ENCODE measurements around the gene GNAT1.

Gene GNAT1

DNA sequence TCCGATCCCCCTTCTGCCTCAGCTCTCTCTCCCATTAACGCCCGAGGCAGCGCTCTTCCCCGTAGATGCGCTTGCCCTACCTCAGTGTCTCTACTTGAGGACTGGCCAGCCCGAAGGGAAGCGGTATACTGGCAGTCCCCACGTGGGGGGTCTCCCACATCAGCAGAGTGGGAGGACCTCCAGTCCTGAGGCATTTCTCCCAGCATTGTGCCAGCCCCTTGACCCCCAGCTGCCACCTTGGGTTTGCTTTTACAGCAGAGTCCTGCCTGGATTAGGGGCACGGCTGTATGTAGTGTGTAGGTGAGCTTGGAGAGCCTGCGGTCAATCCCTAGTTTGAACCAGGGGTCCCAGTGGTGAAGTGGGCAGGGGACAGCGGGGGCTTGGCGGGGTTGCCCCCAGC lies 35.5 kb upstream of the GNAT1 start:
- no peak overlapping the region for H3K9ac ChIP-seq
- peak overlapping the region; percentile 50 for H3K4me2 ChIP-seq (ENCODE audit: low read length)
- no peaks in the 10 kb centered on the region for H3K36me3 ChIP-seq (ENCODE audit: control insufficient read depth, insufficient read depth, low read length)
- H3K4me3 ChIP-seq (ENCODE audit: low read depth, low read length) = peak overlapping the region; percentile 17
- H3K27me3 ChIP-seq (ENCODE audit: control insufficient read depth, insufficient read depth, low read length) = no peaks in the 10 kb centered on the region
- peak overlapping the region; percentile 32 for H3K27ac ChIP-seq
- H3K79me2 ChIP-seq = no peaks in the 10 kb centered on the region
- no peak overlapping the region for H2AFZ ChIP-seq
- H3K4me1 ChIP-seq = peaks cover 34% of the 10 kb centered on the region
- no peaks in the 10 kb centered on the region for H3K9me3 ChIP-seq (ENCODE audit: control insufficient read depth, low read length)
- TF ChIP-seq, protein P1, sequence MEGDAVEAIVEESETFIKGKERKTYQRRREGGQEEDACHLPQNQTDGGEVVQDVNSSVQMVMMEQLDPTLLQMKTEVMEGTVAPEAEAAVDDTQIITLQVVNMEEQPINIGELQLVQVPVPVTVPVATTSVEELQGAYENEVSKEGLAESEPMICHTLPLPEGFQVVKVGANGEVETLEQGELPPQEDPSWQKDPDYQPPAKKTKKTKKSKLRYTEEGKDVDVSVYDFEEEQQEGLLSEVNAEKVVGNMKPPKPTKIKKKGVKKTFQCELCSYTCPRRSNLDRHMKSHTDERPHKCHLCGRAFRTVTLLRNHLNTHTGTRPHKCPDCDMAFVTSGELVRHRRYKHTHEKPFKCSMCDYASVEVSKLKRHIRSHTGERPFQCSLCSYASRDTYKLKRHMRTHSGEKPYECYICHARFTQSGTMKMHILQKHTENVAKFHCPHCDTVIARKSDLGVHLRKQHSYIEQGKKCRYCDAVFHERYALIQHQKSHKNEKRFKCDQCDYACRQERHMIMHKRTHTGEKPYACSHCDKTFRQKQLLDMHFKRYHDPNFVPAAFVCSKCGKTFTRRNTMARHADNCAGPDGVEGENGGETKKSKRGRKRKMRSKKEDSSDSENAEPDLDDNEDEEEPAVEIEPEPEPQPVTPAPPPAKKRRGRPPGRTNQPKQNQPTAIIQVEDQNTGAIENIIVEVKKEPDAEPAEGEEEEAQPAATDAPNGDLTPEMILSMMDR (IDR thresholded peaks at IDR 0.05) = no peak

DNA sequence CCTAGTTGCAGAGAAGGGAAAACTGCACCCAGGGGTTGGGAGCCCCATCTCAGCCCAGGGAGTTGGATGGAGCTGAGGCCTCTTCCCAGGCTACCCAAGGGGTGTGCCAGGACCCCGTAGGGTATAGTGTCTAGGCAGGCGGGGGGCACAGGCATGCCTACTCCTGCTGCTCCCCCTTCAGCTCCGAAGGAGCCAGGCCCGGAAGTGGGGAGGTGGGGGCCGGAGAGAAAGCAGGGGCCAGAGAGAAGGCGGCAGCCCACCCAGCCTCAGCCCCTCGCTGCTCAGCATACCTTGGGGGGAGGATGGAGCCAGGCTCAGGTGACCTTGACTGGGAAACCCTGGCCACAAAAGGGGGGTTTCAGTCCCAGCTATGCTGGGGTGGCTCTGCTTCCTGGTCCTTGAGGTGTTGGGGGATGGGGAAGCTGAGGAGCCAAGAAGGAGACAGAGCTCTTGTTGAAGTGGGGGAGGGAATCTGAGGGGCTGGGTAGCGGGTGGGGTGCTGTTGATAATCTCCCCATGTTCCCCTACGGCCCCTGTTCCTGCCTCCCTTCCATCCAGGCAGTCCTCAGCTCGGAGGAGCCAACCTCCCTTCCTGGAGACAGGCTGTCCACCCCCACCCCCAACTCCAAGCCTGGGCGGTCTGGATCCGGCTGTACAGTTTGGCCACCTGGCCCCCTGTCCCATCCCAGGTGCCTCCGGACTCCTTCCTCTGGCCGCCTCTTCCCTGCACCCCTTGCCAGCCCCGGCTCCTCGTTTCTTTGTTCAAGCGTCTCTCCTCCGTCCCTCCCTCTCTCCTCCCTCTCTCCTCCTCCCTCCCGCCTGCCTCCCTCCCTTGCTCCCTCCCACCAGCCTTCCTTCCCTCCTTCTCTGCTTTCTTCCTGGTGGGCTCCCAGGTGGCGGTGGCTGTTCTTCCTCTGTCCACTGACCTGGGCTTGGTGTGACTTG lies 34.6 kb upstream of the GNAT1 start:
- H3K36me3 ChIP-seq (ENCODE audit: control insufficient read depth, insufficient read depth, low read length) = no peaks in the 10 kb centered on the region
- H3K9me3 ChIP-seq (ENCODE audit: control insufficient read depth, low read length) = no peaks in the 10 kb centered on the region
- H3K4me1 ChIP-seq = peaks cover 25% of the 10 kb centered on the region
- no peaks in the 10 kb centered on the region for H3K79me2 ChIP-seq
- peak overlapping the region; percentile 29 for H3K27ac ChIP-seq
- H2AFZ ChIP-seq = no peak overlapping the region
- no peak overlapping the region for H3K9ac ChIP-seq
- H3K27me3 ChIP-seq (ENCODE audit: control insufficient read depth, insufficient read depth, low read length) = no peaks in the 10 kb centered on the region
- peak overlapping the region; percentile 17 for H3K4me3 ChIP-seq (ENCODE audit: low read depth, low read length)
- peak overlapping the region; percentile 4 for H3K4me2 ChIP-seq (ENCODE audit: low read length)
- TF ChIP-seq, protein P1 (IDR thresholded peaks at IDR 0.05) = no peak

DNA sequence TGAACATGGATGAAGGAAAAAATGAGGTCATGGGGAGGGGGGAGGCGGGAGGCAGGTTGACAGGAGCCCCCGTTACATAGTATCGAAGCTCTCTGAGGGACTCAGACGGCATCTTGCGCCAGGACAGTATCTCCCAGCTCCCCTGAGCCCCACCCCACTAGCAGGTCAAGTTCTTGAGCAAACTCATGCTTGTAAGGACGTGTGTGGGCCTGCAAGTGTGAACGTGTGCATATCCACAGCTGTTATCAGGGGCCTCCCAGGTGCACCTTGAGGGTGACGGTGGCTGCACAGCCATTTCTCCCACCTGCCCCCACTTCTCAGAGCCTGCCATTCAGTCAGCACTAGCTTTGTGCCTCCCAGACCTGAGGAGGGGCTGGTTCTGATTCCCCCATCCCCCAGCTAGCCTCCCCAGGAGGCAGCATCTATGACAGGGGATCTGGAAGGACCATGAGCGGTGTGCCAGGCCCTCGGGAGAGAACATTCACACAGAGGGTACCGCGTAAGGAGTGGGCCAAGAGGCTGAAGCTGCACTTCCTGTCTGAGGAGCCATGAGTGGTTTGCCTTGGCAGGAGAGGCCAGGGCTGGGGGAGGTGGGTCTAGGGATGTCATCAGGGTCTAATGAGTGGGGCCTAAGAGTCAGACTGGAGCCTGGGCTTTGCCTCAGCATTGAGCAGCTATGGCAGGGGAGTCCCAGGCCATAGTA lies 33.4 kb upstream of the GNAT1 start:
- Histone ChIP-seq H3K4me3 (ENCODE audit: low read depth, low read length) (no peak overlapping the region), H3K9me3 (ENCODE audit: control insufficient read depth, low read length) (no peaks in the 10 kb centered on the region), H3K27me3 (ENCODE audit: control insufficient read depth, insufficient read depth, low read length) (no peaks in the 10 kb centered on the region), H3K27ac (no peak overlapping the region), H3K36me3 (ENCODE audit: control insufficient read depth, insufficient read depth, low read length) (no peaks in the 10 kb centered on the region), H3K79me2 (no peaks in the 10 kb centered on the region), H3K4me2 (ENCODE audit: low read length) (peak overlapping the region; percentile 31), H2AFZ (no peak overlapping the region), H3K9ac (no peak overlapping the region), H3K4me1 (peaks cover 19% of the 10 kb centered on the region)
- TF ChIP-seq, protein P1 (IDR thresholded peaks at IDR 0.05) = no peak

DNA sequence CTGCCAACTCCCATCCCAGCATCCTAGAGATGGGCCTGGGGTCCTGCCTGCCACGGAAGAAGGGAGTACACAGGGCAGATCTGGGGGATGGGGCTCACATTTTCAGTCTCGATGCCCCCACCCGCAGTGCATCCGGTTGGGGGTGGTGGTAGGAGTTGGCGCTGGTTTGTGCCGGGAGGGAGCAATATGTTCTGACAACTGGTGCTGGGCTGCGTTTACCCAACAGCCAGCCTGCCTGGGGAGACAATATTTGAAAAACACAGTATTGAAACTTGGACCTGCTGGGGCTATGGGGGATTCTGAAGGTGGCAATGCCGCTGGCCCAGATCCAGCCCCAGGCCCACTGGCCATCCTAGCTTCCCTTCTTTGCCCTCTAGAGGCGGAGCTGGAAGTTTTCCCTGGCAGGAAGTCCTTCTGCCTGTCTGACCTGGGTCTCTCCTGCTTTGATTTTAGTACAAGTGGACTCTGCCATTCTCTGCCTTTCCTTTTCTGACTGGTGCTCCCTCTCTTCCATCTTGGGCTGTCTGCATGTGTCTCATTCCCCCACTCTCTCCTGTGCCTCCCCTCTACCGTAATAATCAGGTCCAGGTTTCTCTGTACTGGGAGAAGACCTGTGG lies 32.8 kb upstream of the GNAT1 start:
- no peaks in the 10 kb centered on the region for H3K27me3 ChIP-seq (ENCODE audit: control insufficient read depth, insufficient read depth, low read length)
- H3K79me2 ChIP-seq = no peaks in the 10 kb centered on the region
- TF ChIP-seq, protein P1 (IDR thresholded peaks at IDR 0.05) = no peak
- no peak overlapping the region for H3K27ac ChIP-seq
- H2AFZ ChIP-seq = no peak overlapping the region
- no peak overlapping the region for H3K4me3 ChIP-seq (ENCODE audit: low read depth, low read length)
- H3K4me2 ChIP-seq (ENCODE audit: low read length) = no peak overlapping the region
- peaks cover 14% of the 10 kb centered on the region for H3K4me1 ChIP-seq
- H3K9ac ChIP-seq = no peak overlapping the region
- H3K9me3 ChIP-seq (ENCODE audit: control insufficient read depth, low read length) = no peaks in the 10 kb centered on the region
- H3K36me3 ChIP-seq (ENCODE audit: control insufficient read depth, insufficient read depth, low read length) = no peaks in the 10 kb centered on the region

Measured in parathyroid adenoma (tissue), 2 donors.